SK-MEL-5 (cell line): ENCODE results near the gene TCF7L1. TPM values are rescaled to one million over a fixed set of nuclear protein-coding genes. Genes with fewer than 3 reads are reported as not detected.
"Not testable (repeated sequence)": the region's sequence is repeated elsewhere in the genome, so short reads cannot be mapped to it uniquely, and the experiment has no call there.

ENCODE experiments used
- DNase-seq: peaks from one replicate; pipeline ENCODE4 v3.0.0-alpha.2; 2016; ENCODE audit warnings: low read depth, low spot score
- in situ Hi-C: cut with HindIII; loops from 2 replicates; pipeline ENCODE4 v1.10.0; 2016; ENCODE audit warnings: low sequenced_read_pairs, high pct_unique_total_duplicates, low pct_unique_long_range_greater_than_20kb
- total RNA-seq: library from RNA; depleted of rRNA; stranded (reverse); fragments of >200 nt; shearing (Covaris generic); gene quantifications from 2 replicates; pipeline ENCODE4 v1.2.3, GENCODE V29; 2014

TCF7L1 gene
- total RNA-seq, 1 experiment from 2014 or later = 0.71 TPM

DNA sequence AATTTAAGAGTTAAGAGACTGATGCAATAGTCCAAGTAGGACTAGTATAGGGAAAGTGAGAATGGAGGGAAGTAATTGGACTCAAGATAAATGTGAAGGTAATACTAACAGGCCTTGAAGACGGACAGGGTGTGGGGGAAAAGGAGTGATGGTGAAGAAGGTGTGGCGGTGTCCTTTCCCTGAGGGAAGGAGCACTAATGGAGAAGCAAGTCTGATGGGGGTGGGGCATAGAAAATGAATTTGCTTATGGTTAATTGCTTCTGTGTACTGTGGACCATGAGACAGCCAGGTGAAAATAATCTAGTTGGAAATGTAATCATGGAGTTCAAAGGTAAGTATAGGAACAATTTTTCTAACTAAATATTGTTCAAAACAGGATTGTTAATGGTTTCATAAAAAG lies 201.7 kb downstream of the TCF7L1 start:
- in situ Hi-C loops = no loop called here
- DNase-seq = no peak

DNA sequence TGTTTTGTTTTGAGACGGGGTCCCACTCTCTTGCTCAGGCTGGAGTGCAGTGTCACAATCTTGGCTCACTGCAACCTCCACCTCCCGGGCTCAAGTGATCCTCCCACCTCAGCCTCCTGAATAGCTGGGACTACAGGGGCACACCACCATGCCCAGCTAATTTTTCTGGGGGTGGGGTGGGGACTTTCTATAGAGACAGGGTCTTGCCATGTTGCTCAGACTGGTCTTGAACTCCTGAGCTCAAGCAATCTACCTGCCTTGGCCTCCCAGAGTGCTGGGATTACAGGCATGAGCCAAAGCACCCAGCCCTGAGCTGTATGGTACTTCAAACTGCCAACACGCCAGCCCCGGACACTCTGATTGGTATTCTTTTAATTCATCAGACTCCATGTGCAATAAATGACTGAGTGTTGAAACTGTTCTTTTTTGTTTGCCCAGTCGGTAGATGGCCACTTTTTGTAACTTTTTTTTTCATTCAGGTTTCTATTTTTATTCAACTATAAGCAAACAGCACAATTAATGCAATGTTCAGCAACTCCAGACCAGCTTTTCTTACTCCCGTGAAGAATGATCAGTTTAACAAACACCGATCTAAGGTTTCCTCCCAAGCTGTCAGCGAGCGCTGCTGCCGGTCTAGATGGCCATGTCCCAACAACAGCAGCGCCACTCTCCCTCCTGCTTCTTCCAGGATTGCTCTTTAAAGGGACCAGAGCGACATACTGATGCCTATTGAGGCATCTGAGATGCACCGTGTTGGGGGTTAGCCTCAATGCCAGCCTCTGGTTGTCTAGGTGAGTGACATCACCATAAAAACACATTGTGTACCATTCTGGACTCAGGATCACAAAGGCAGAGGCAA lies 207.1 kb downstream of the TCF7L1 start:
- in situ Hi-C loops = no loop called here

DNA sequence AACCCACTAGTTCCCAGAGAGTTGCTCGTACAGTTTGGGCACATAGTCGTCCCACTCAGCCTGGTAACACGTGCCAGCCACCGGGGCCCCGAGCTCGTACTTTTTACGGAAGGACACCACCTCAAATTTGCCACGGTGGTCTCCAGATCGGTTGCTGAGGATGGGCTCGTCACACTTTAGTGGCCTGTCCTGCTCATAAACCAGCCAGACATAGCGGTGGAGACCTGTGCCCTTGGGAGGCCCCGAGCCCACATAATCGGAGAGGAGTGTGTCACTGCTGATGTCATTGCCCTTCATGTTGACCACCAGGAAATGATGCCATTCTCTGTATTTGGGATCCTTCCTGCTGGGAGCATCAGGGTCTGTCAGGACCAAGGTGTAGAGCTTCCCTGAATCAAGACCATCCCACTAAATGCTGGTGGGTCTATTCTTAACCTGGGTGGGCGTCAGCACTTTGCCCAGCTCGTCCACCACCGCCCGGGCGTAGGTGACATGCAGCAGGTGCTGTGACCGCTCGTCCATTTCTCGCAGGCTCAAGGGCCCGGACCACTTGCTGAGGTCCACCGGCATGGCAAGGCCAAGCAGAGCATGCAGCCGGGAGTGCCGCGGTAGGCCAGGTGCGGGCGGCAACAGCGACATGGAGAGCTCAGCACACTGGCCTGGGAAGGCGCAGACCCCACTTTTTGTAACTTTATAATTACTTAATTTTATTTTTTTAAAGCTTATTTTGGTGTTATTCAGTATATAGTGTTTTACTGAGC lies 208.3 kb downstream of the TCF7L1 start:
- no peak for DNase-seq
- in situ Hi-C loops = no loop called here

More for the DNA sequence above, 207.1 kb downstream of the TCF7L1 start:
- no peak for DNase-seq

DNA sequence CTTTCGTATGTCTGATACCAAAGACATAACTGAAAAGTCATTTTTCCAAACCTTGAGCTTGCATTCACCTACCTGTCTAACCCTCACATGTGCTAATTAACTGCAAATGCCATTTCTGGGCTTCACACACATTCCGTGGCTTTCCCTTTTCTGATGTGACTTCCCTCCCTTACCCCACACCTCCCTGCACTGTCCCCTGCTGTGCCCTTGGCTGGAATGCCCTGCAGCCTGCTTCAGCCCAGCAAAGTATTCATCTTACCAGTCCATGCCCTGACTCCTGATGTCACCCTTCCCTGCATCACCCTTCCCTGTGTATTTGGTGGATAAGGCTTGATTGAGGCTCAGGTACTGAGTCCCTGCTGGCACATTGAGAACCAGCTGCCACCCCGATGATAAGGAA lies 209.0 kb downstream of the TCF7L1 start:
- no peak for DNase-seq
- in situ Hi-C loops = no loop called here

DNA sequence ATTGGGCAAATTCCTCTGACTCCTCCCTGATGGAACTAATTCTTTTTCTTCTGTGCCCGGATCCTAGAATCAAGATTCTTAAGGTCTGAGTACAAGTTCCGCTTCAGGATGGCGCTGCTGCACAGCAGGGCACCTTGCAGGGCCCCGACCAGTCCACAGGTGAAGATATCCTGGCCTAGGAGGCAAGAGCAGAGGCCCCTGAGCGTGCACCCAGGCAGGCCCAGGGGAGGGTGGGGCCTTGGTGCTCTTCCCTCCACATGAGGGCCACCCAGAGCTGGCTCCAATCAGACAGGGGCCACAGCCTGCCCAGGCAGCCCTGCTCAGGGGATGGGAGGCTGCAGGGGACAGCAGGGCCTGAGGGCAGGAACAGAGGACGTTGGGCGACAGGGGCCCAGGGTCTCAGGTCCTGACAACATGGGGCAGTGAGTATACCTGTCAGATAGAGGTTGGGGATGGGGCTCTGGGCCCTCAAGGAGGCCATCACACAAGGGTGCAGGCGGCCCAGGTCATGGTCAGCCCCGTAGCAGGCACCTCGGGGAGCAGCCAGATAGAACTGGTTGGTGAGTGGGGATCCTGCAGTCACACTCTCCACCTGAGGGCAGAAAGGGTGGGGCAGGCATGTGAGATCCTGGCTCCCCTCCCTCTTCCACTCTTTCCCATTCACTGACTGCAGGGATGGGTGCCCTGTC lies 210.2 kb downstream of the TCF7L1 start:
- in situ Hi-C loops, DNase-seq: not testable (repeated sequence)

DNA sequence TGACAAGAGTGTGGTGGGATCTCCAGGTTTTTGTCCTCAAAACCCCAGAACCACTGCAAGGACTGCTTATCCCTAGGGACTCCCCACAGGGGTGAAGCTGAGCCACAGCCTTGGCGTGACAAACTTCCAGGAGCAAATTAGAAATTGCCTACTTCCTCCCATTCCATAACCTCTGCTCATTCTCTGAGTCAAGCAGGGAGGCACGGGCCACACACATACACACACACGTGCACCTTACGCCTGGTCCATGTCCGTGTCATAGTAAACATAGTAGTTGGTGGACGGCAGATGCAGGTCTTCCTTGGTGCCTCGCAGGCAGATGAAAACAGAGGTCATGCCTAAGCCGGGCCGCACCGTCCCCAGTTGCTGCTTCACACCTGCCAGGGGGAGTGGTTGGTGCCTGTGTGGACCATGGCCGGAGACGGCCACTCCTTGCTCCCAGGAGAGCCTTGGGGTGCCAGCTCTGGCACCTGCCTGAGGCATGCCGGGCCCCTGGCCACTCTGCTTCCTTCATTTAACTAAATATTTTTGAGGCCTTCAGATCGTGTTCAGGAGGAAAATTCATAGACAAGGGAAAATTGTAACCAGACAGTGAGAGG lies 211.3 kb downstream of the TCF7L1 start:
- in situ Hi-C loops = no loop called here

DNA sequence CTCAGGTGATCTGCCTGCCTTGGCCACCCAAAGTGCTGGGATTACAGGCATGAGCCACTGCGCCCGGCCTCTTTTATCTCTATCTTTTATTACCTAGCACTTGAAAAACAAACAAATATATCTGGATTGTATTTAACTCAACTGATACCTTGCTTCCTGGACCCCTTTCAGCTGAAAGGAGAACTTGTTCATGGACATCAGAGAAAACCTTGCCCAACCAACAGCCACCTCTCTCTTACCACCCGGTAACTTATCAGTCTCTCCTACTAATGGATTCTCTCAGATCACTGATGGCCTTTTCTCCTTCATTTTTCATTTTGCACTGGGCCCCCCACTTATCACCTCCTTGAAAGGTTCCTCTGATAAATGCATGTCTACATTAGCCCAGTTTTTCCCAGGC lies 214.4 kb downstream of the TCF7L1 start:
- no peak for DNase-seq
- in situ Hi-C loops = no loop called here

More for the DNA sequence above, 211.3 kb downstream of the TCF7L1 start:
- no peak for DNase-seq

DNA sequence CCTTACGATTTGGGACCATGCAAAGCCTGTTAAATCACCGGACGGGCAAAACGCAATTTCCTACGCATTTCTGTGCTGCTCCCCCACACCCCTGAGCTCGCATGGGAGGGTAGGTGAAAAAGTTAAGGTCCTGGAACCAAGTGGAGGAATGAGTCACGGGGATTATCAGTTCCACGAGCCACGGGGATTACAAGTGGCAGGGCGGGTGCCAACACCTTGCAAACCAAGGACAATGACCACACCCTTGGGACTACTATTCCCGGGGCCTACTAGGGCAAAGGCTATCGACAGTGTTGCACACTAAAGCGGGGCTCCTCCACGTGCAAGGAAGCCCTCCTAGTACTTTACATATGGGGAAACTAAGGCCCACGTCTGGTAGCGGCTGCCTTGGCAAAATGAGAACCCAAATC lies 220.7 kb downstream of the TCF7L1 start:
- in situ Hi-C loops = no loop called here
- peak; percentile 21 for DNase-seq

DNA sequence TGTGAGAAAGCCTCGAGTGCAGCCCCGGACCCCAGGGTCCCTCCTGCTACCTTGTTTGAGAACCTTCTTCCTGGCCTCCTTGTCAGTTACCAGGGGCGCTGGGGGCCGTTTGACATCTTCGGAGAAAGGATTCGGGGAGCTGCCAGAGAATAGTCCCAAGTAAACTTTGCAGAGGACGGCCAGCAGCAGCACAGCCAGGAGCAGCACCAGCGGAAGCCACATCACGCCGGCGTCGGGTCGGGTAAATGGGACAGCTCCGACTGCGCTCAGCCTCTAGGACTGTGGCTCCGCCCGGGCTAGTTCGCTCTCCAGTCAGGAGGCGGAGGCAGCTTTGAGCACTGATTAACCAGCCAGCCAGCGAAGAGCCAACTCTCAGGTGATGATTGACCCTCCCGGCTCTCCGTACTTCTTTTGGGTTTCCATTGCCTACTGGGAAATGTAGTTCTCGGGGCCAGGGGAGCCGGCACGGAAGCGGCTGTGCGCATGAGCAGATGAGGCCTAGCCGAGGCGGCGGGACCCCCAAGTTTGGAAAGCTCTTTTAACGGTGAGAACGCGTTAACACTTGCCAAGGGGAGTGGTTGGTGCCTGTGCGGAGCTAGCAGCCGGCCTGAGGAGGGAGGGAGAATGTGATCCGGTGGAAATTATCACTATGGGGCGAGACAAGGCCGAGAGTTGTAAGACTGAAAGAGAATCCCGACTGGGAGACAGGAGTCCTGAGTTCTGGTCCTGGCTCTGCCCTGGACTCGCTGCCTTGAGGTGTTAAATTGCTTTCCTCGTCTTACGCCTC lies 221.3 kb downstream of the TCF7L1 start, which contains the start of the genes ELMOD3 and RETSAT:
TSS of gene ELMOD3 (plus strand) at position 484 of the 787 bp plus-strand sequence. CDS start 2,430 bp downstream, outside the sequence.
TSS of gene RETSAT (minus strand) at position 243 of the 787 bp plus-strand sequence. CDS start at position 222, 21 bp downstream.
- DNase-seq = peak; percentile 100
- in situ Hi-C loops = no loop called here

DNA sequence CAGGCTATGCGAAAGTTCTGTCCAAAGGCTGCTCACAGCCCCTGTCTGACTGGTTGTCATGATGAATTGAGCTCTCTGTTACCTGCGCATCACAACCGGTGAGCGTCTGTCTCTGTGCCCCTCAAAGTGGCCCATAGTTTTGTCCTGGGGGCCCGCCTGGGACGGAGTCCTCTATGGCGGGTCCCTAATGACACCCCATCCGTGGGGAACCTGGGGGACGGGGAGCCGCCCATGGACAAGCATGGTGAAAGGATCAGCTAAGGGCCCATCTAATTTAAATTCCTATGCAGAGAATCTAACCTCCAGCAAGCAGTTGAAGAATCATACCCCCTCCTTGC lies 221.8 kb downstream of the TCF7L1 start:
- in situ Hi-C loops = no loop called here

DNA sequence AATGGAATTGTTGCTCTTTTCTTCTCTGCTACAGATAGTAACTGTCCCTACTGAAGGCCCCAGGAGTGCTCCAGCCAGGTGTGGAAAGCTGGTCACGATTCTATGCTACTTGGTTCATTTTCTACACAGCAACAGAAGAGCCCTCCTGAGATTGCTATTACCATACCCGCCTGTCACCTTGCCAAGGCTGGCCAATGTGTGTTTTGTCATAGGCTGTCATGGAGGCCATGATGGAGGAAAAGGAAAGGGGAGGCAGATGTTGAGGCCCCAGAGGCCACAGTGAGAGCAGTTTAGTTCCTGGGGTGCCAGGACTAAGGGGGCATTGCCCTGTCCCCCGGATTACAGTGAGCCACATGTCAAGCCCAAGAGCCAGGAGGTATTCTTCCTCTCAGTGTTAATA lies 222.3 kb downstream of the TCF7L1 start:
- in situ Hi-C loops = no loop called here
- no peak for DNase-seq

More for the DNA sequence above, 221.8 kb downstream of the TCF7L1 start:
- no peak for DNase-seq

DNA sequence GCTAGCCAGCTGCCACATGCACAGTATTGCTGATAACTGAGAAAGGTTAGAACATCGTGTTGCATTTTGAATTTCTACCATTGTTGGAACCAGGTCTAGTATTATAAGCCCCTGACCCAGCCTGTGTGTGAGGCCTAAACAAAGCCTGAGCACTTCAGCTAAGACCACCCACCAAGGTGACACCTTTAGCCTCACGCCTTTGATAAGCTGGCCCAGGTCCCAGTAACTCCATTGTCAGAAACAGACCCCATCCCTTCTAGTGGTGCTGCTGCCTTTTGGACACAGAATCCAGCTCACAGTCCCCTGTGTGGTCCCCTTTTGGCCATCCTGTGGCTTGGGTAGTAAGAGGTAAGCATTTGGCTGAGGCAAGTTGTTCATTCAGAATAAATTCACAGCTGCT lies 223.0 kb downstream of the TCF7L1 start:
- in situ Hi-C loops = no loop called here

DNA sequence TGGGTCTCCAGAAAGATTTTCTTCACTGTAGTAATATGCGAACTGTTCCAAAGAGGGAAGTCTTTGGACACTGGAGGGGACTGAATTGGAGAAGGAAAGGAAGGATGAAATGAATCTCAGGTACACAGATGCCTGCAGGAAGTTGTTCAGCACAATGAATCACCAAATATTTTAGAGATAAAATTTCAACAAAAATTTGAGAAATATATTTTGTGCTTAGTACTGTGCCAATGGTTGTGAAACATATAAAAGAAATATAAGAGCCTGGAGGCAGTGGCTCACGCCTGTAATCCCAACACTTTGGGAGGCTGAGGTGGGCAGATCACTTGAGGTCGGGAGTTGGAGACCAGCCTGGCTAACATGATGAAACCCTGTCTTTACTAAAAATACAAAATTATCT lies 224.5 kb downstream of the TCF7L1 start:
- in situ Hi-C loops = no loop called here
- no peak for DNase-seq

More for the DNA sequence above, 223.0 kb downstream of the TCF7L1 start:
- DNase-seq = no peak
